Adrenal gland (tissue), 5 donors: Measurements from ENCODE around the gene A1BG.

Experiments used
- CTCF ChIP-seq, 6 experiments: fragments of 450-650 bp in 4 of 6; fragments of 200-600 bp in 2 of 6; sonication (generic) in 1 of 6; IDR thresholded peaks; 1 replicate in 5 of 6; 2 replicates in 1 of 6; pipeline versions ENCODE4 v1.5.1 to v1.8.0; 2016 to 2021; ENCODE audit warnings: antibody characterized with exemption in 6 of 6, mild to moderate bottlenecking in 2 of 6, moderate library complexity in 1 of 6
- POLR2A ChIP-seq, 2 donors: fragments of 450-650 bp; IDR thresholded peaks; one replicate each; pipeline ENCODE4 v1.6.1; 2017; ENCODE audit warnings: antibody characterized with exemption in 2 of 2, mild to moderate bottlenecking in 2 of 2, moderate library complexity in 1 of 2
- donor health status: DM: no; HTN: no; CAD: no.

- TF ChIP-seq CTCF (IDR thresholded peaks at IDR 0.05), result peak in 1 of 6 experiments; percentile 2
- no peak for TF ChIP-seq POLR2A (IDR thresholded peaks at IDR 0.05)
Observed at GRCh38 chr19:58381460-58382212, 28.3 kb upstream of the A1BG start.
